ENCODE results near the gene TMEM164.

Gene TMEM164

DNA sequence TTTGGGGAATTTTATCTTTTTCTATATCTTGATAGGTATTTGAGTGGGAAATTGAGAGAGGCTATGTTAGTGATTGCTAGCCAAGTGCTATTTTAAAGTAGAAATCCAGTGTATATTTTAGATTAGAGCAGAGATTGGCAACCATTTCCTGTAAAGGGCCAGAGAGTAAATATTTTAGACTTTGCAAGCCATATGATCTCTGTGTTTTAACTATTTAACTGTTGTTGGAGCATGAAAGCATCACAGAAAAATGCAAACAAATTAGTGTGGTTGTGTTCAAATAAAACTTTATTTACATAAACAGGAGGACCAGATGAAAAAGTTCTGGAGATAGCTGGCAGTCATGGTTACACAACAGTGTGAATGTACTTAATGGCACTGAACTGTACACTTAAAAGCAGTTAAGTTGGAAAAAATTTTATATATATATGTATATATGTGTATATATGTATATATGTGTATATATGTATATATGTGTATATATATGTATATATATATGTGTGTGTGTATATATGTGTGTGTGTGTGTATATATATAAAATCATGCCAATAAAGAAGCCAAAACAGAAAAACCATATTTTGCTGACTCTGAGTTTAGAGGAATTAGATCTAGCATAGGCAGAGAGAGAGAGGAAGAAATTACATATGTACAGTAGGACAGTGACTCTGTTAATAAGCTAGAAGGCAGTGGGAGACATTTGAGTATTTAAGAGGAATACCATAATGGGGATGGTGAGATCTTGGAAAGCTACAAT lies 83.4 kb downstream of the TMEM164 start:
- no peak for DNase-seq

GRCh38 chrX:110086916-110087484 lies 84.1 kb downstream of the TMEM164 start:
- DNase-seq = no peak

DNA sequence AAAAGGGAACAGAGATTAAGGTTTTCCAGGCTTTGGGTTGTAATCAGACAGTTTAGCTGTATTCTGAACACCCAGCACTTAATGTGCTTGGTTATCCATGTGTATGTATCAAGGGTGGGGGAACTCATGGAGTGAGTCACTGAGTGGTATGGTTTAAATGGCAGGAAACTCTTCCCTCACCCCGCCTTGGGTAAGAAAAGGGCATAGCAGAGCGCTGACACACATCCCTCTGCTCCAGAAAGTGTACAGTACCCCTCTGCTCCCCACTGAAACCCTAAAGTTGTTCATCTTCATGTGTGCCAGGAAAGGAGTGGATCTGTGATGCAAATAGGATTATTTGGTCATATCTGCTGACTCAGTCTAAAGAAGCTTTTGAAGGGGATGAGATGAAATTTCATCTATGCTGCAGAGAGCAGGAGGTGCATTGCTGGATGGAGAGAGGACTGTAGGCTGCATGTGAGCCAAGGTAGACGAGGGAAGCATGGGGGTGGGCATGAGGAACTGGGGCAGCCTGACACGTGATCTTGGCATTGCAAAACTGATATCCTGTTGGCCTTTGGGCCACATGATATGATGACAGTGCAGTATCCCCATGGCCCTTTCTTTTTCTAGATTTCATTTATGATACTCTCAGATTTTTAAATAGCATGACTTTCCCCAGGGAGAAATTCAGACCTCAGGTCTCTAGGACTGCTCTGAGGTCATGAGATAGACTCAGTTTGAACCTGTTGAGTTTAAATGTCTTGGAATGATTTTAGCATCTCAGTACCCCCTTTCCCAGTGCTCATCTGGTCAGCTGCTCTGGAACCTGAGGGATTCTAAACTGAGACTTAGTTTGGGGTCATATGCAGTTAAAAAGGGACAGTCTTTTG lies 84.8 kb downstream of the TMEM164 start:
- no peak for DNase-seq

GRCh38 chrX:110089656-110090403 lies 86.9 kb downstream of the TMEM164 start:
- DNase-seq = peak; percentile 8

DNA sequence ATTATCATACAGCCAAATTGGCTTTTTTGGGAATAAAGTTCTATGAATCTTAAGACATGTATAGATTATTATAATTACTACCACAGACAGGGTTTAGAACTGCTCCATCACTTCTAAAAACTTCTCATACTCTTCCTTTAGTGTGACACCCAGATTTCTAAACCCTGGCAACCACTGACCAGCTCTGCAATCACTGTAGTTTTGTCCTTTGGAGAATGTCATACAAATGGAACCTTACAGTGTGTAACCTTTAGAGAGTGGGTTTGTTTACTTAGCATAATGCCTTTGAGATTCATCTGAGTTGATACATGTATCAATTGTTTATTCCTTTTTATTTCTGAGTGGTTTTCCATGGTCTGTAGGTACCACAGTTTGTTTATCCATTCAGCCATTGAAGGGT lies 95.0 kb downstream of the TMEM164 start:
- no peak for DNase-seq

- DNase-seq = no peak
Measured at GRCh38 chrX:110103344-110103743, 100.4 kb downstream of the TMEM164 start.

GRCh38 chrX:110104078-110104477 lies 101.2 kb downstream of the TMEM164 start:
- DNase-seq = no peak

DNA sequence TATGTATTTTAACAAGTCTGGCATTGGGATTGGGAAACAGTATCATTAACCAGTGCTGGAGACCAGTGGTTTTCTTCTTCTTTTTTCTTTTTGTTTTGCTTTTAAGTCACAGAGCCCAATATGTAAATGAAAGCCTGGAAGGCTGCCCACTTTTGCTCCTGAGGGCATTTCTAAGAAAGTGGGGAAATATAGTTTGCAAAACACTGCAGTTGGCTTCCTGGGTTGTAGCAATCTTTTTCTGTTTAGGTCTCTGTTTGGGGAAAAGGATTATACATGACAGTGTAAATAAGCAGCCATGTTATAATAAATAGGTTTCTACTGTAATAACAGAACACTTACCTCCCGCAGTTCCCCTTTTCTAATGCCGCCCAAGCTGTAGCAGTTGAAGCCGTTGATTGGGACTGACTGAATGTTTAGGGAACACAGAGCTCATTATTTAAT lies 105.5 kb downstream of the TMEM164 start:
- no peak for DNase-seq

DNA sequence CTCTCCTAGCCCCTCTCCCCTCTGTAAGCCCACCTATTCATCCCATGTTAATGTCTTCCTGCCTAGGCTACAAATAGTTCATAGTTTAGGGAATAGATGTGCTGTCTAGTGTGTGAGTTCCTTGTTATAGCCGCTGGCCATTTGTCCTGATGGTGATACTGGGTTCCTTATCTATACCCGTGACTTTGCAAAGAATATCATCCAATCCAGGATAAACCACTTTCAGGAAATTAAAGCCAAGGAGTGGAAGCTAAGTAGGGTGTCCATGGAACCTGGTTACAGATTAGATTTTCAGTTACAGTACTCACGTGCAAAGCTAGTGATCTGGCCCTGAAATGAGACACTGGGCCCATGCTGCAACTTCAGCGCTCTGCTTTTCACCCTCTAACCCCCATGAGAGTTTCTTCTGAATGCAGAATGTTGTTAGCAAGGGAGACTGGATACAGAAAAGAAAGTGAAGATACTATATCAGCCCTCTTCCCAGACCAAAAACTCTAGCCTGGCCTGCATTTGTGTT lies 111.4 kb downstream of the TMEM164 start:
- no peak for DNase-seq

DNA sequence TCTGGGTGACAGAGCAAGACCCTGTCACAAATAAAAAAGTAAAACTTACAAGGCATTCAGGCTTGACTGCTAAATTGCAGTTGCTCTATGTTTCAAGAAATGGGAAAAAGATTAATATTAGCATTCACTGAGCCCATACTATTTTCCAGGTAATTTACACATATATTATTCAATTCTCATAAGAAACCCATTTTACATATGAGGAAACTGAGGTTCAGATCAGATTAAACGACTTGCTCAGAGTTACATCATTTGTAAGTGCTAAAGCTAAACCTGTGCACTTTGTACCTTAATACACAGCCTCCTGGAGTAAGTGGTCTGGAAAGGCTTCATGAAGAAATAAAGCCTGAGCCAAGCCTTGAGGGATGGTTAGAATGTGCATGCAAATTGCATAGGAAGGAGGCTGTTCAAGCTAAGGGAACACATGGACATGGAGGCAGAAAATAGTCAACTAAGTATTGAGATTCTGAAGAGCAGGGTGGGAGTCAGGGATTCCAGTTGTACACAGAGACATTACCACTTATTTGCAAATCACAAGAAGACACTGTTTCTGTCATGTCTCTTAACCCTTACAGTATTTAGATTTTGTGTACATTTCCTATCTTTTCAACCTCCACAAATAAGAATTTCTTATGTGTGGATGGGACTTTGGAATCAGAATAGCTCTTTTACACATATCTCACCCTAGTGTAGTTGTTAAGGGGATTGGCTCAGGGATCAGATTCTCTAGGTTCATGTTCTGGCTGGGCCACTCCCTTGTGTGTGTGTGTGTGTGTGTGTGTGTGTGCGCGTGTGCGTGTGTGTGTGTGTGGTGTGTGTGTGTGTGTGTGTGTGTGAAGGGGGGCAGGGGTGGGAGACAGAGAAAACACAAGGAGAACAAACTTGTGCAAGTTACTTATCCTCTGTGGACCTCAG lies 113.4 kb downstream of the TMEM164 start:
- DNase-seq = no peak

- no peak for DNase-seq
Measured at GRCh38 chrX:110118530-110118929, 115.6 kb downstream of the TMEM164 start.

DNA sequence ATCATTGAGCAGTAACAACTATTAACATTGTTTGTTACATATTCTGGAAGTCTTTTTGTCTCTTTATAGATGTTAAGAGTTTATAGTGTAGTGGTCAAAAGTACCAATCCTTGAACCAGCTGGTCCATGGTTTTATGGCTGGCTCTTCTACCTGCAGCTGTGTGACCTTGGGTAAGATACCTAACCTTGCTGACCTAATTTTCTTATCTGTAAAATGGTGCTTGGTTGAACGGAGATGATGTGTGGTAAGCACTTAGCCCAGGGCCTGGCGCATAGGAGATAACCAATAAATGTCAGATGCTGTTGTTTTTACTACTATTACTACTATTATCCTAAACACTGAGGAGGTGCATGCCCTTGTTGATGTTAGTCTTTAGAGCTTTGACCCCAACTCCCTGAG lies 116.6 kb downstream of the TMEM164 start:
- DNase-seq = no peak

GRCh38 chrX:110120025-110120424 lies 117.1 kb downstream of the TMEM164 start:
- no peak for DNase-seq

GRCh38 chrX:110123331-110123782 lies 120.4 kb downstream of the TMEM164 start:
- DNase-seq = no peak

- no peak for DNase-seq
Measured at GRCh38 chrX:110125446-110126162, 122.7 kb downstream of the TMEM164 start.

- no peak for DNase-seq
Measured at GRCh38 chrX:110131031-110131430, 128.1 kb downstream of the TMEM164 start.

DNA sequence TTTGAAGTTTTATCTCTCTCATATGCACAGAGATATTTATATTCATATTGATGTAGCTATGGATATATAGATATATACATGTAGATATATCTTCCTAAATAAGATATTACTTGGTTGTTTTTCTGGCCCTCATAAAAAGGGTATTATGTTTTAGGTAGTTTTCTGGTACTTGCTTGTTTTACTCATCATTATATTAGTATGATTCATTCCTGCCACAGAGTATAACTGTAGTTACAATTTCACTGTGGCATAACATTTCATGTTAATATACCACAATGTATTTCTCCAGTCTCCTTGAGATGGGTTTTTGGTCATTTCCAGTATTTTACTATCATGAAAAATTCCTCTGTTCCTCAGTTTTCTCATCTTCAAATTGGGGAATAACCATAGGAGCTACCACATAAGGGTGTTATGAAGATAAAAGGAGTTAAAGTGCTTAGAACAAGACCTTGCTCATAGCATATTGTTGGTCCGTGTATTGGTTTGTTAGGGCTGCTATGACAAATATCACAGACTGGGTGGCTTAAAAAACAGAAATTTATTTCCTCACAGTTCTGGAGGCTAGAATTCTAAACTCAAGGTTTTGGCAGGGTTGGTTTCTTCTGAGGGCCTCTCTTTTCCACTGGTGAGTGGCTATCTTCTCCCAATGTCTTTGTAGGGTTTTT lies 129.7 kb downstream of the TMEM164 start:
- DNase-seq = no peak

- DNase-seq = no peak
Measured at GRCh38 chrX:110133735-110134370, 130.9 kb downstream of the TMEM164 start.

DNA sequence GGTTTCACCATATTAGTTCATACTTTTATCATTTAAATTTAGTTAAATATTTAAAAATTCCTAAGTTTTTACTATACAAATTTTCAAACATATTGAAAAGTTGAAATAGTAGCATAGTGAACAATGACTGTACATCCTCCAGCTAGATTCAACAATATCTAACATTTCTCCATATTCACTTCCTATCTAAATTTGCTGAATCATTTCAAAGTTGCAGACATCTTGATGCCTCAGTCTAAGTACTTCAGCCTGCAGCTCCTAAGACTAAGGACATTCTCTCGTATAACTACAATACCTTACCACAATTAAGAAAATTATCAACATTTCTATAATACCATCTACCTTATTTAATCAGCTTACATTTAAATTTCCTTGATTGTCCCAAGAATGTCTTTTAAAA lies 132.7 kb downstream of the TMEM164 start:
- no peak for DNase-seq

DNA sequence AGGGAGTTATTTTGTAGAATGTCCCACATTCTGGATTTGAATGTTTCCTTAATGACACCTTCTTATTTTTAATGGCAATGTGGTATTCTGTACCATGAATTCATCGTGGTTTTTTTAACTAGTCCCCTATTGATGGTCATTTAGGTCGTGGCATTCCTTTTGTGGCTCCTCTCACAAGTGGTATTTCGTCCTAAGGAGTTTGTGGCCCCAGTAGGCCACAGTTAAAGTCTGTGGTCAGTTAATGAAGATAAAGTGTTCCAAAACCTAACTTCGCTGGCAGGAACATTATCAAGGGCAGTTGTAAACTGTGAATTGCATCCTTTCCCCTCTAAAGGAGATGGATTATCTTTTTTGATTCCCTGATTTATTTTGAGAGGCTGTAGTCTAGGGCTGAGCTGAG lies 133.2 kb downstream of the TMEM164 start:
- DNase-seq = no peak

Measured in CD4-positive, alpha-beta T cell treated with Interleukin-17A for 1 hour (primary cell).